GF-D8 (cell line): ENCODE data around the gene PCBP3.
"Not testable (repeated sequence)": the region's sequence is repeated elsewhere in the genome, so short reads cannot be mapped to it uniquely, and the experiment has no call there.

Experiments used
- DNase-seq: peaks from one replicate; lab custom pipeline; 2025; lab: John Stamatoyannopoulos, UW

Gene PCBP3

DNA sequence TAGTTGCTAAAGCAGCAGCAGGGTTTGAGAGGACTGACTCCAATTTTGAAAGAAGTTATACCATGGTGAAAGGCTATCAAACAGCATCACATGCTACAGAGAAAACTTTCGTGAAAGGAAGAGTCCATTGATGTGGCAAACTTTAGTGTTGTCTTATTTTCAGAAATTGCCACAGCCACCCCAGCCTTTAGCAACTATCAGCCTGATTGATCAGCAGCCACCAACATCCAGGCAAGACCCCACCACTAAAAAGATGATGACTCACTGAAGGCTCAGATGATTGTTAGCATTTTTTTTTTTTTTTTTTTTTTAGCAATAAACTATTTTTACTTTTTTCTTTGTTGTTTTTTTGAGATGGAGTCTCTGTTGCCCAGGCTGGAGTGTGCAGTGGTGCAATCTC, 35.3 kb downstream of the PCBP3 start:
- not testable (repeated sequence) for DNase-seq

GRCh38 chr21:45680215-45680614, 36.7 kb downstream of the PCBP3 start:
- no peak for DNase-seq

DNA sequence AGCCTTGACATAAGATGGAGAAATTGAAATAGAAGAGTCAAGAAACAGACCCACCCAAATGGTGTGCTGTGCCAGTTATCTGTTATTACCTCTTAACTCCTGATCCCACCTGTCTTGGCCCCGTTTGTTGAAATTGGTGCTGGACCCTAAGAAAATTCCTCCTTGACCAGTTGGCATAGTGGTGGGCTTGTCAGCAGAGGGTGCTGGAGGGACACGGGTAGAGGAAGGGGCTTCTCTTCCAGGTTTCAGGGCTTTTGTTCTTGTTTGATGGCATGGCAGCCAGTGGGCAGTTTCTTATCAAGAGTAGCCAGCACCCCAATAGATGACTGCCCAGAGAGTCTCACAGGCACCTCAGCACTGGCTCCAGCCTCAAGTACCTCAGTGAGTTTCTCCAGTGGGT, 51.6 kb downstream of the PCBP3 start:
- DNase-seq, result no peak

DNA sequence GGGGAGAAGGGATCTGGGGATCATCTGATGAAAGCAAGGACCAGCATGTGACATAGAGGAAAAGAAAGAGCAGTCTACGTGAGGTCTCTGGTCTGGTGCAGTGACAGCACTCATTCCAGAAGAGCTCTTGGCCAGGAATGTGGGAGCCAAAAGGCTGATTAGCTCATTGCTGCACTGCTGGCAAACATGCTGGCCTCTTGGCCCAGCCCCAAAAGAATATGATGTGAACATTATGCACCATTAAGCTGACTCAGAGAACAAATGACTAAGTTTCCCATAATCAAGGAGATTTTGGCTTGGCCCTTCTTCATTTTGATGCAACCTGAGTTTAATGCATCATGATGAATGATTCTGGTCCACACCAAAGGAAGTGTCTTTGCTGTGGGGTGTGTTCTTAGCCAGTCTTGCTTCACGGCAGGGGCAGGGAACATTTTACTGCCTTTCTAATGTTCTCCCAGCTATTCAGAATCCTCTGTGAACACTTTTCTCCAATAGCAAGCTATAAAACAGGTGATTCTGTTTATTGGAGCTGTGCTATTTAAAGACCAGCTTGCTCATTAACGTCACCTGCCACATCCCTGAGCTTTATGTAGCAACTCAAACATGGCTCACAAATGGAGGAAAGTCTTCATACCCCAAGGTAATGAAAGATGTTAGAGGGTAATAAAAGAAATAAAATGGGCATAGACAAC, 55.1 kb downstream of the PCBP3 start:
- no peak for DNase-seq

- no peak for DNase-seq
Observed at GRCh38 chr21:45699251-45699942, 55.9 kb downstream of the PCBP3 start.

- DNase-seq, result no peak
Observed at GRCh38 chr21:45699966-45700365, 56.4 kb downstream of the PCBP3 start.

GRCh38 chr21:45700461-45700860, 56.9 kb downstream of the PCBP3 start:
- no peak for DNase-seq

DNA sequence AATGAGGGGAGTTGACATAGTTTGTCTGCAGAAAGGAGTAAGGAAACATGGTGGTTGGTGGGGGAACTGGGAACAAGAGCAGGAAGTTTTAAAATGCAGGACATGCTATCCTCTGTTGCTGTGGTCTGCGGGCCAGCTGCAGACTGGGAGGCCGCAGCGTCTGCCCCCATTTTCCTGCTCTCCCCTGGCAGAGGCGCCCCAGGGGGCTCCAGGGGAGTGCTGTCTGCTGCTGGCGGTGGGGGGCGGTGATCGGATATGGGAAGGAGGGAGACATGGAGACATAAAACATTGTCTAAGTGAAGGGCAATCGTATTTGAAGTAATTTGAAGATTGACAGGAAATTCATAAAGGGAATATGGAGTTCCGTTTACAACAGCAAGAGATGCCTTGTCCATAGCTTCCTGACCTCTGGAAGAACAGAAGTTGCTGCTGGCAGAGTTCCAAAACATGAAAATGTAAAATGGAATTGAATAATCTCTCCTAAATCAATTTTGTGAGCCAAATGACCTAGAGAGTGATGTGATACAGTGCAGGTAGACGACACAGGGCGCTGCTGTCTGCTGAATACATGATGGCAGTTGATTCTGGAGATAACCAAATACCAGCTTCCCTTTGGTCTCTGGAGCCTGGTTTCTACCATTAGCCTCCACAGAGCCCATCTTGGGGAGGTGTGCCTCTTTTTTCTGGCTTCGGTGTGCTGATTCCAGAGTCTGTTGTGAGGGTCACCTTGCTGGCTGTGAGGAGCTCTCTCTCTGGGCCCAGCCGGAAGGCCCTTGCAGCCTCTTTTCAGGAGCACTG, 61.0 kb downstream of the PCBP3 start:
- DNase-seq, result no peak

DNA sequence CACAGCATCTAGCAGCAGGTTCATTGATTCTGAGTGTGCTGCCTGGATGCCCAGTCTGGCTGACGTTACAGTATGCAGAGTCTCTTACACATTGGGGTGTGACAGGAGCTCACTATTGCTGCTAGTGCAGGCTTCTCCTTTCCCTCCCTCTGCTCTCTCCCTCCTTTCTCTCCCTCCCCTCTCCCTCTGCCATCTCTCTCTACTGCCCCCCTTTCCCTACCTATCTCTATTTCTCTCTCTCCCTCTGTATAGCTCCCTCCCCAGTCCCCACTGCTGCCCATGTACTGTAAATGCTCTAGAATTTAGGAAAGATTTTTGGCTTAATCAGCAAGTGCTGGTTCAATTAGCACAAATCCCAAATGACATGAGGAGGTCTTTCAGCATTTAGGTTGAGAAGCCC, 62.8 kb downstream of the PCBP3 start:
- DNase-seq, result no peak

GRCh38 chr21:45709173-45709572, 65.6 kb downstream of the PCBP3 start:
- no peak for DNase-seq

DNA sequence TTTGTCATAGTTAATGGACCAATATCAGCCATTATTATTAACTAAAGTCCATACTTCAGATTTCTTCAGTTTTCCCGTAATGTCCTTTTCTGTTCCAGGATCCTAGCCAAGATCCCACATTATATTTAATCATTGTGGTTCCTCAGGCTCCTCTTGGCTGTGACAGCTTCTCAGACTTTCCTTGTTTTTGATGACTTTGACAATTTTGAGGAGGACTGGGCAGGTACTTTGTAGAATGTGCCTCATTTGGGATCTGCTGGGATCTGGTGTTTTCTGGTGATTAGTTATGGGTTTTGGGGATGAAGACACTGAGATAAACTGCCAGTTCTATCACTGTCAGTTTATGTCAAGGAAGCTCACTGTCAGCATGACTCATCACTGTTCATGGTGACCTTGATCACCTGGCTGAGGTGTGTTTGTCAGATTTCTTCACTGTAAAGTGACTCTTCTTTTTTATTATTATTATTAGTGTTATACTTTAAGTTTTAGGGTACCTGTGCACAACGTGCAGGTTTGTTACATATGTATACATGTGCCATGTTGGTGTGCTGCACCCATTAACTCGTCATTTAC, 66.3 kb downstream of the PCBP3 start:
- DNase-seq, result no peak

DNA sequence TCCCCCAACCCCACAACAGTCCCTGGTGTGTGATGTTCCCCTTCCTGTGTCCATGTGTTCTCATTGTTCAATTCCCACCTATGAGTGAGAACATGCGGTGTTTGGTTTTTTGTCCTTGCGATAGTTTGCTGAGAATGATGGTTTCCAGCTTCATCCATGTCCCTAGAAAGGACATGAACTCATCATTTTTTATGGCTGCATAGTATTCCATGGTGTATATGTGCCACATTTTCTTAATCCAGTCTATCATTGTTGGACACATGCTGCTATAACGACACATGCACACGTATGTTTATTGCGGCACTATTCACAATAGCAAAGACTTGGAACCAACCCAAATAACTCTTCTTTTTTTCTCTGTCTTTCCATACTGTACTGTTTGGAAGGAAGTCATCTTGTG, 66.8 kb downstream of the PCBP3 start:
- not testable (repeated sequence) for DNase-seq

DNA sequence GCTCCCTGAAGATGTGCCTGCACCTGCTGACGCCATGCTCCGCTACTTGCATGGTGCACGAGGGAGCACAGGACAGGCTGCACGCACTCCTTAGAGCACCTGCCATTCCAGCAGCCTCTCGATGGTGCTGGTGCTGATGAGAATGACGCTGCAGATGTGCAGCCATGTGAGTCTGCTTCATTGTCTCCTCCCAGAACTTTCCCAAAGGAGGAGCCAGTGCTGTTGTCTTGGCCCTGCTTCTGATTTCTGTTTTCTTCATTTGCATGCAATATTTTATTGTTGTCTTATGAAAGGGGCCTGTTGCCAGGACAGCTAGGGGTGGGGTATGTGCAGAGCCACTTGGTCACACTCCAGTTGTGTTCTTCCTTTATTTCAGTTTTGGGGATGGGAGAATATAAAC, 70.1 kb downstream of the PCBP3 start:
- no peak for DNase-seq

DNA sequence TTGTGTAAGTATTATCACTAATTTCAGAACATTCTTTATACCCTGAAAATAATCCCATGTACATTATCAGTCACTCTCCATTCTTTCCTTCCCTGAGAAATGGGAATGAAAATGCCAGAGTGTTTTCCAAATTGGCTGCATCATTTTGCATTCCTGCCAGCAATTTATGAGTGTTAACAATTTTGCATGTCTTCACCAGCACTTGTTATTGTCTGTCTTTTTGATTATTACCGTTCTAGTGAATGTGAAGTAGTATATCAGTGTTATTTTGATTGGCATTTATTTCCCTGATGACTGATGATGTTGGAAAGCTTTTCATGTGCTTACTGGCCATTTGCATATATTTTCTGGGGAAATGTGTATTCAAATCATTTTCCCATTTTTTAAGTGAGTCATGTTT, 71.9 kb downstream of the PCBP3 start:
- DNase-seq, result no peak

DNA sequence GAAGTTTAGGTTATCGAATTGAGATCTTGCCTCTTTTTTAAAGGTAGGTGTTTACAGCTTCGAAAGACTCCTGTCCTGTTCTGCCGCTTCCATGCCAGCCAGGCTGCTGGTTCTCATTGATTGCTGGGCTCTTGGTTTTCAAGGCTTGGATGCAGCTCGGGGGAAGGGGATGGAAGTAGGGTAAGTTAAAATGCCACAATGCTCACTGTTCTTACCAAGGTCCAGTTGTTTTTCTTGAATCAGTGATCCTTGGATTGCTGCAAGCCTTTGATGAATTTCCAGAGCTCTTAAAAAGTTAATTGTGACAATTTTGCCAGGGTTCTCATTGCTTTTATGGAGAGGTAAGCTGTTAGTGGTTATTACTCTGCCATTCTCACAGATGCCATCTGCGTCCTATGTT, 74.9 kb downstream of the PCBP3 start:
- DNase-seq, result no peak

- DNase-seq, result no peak
Observed at GRCh38 chr21:45719177-45719802, 75.8 kb downstream of the PCBP3 start.

- not testable (repeated sequence) for DNase-seq
Observed at GRCh38 chr21:45720204-45720603, 76.7 kb downstream of the PCBP3 start.

- no peak for DNase-seq
Observed at GRCh38 chr21:45721671-45722070, 78.1 kb downstream of the PCBP3 start.

DNA sequence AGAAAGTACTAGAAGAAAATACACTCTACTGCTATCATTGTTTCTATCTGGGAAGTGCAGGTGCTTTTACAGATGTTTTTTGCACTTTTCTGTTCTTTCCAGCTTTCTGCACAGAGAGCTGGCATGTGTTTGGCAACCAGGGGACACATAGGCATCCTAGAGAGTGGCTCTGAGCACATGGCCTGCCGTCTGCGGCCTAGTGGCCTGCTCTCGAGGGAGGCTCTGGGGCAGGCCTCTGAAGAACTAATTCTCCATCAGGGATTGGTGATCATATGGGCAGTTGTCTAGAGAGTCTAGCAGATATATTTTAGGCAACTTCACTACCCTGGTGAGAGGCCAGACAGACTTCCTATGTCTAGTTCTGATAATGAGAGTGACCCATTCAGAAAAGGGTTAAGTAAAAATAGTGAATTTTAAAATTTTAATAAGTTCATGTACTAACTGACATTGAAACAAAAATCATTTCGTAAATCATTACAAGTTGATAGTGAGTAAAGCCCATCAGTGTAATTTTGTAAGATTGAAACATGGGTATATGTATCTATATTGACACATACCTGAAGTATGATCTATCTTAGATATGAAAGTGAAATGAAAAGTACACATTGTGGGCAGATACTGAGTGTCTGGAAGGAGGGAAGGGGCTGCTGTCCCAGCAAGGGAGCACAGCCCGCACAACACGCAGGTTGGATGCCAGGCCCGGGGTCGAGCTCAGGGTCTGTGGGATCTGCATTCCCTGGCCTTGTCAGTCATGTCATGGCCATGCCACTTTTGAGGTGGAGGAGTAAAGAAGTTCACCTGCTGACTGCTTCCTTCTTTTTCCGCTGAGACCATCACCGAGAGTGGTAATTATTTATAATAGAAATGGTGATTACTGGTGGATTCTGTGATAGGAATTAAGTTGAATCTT, 79.8 kb downstream of the PCBP3 start:
- DNase-seq, result no peak

DNA sequence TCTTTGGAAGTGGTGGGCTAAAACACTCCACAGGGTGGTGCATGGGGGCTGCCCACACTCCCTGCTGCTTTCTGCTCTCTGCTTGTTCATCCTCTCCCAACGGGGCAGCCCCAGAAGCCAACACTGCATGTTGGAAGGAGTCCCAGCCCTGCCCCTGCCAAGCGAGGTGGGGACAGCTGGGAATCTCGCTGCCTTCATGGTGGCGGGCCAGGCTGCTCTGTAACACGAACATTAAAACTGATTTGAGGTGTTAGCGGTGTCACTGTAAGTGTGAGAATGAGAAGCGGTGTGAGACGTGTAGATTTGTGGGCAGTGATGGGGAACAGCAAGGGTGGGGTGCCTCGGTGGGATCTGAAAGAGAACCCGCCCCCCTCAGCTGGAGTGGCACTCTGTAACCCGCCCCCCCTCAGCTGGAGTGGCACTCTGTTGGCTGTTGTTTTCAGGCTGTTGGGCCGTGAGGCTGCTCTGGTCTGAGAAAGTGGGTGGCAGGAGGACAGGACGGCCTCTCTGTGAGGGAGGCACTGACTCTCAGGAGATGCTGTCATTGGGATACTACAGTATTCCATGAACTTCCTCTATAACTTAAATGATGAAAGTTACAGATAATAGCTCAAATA, 80.9 kb downstream of the PCBP3 start:
- no peak for DNase-seq
